Non-pigmented ciliary epithelial cell (primary cell): Measurements from ENCODE around the gene DPF1.

Experiments
- DNase-seq: peaks from one replicate; pipeline ENCODE4 v3.0.0-alpha.2; 2010; ENCODE audit warnings: low read depth

The DPF1 gene

GRCh38 chr19:38197937-38198704 lies 25.9 kb downstream of the DPF1 start:
- DNase-seq, result no peak

GRCh38 chr19:38196948-38197656 lies 26.9 kb downstream of the DPF1 start:
- DNase-seq, result no peak

- DNase-seq, result no peak
Measured at GRCh38 chr19:38196245-38196837, 27.7 kb downstream of the DPF1 start.

- no peak for DNase-seq
Measured at GRCh38 chr19:38195237-38195636, 28.8 kb downstream of the DPF1 start.

- no peak for DNase-seq
Measured at GRCh38 chr19:38194061-38194701, 29.8 kb downstream of the DPF1 start.

- no peak for DNase-seq
Measured at GRCh38 chr19:38193445-38193844, 30.6 kb downstream of the DPF1 start.

- no peak for DNase-seq
Measured at GRCh38 chr19:38191747-38192146, 32.3 kb downstream of the DPF1 start.

- DNase-seq, result no peak
Measured at GRCh38 chr19:38190793-38191192, 33.2 kb downstream of the DPF1 start.

- no peak for DNase-seq
Measured at GRCh38 chr19:38190061-38190460, 34.0 kb downstream of the DPF1 start.

GRCh38 chr19:38185562-38185961 lies 38.5 kb downstream of the DPF1 start:
- DNase-seq, result no peak

GRCh38 chr19:38184815-38185214 lies 39.2 kb downstream of the DPF1 start:
- no peak for DNase-seq

- DNase-seq, result no peak
Measured at GRCh38 chr19:38183251-38183897, 40.6 kb downstream of the DPF1 start.

GRCh38 chr19:38182536-38183210 lies 41.3 kb downstream of the DPF1 start:
- no peak for DNase-seq

- no peak for DNase-seq
Measured at GRCh38 chr19:38180071-38180470, 44.0 kb downstream of the DPF1 start.

- no peak for DNase-seq
Measured at GRCh38 chr19:38175422-38175821, 48.6 kb downstream of the DPF1 start.

- DNase-seq, result no peak
Measured at GRCh38 chr19:38173291-38174041, 50.6 kb downstream of the DPF1 start.

- no peak for DNase-seq
Measured at GRCh38 chr19:38172001-38172400, 52.0 kb downstream of the DPF1 start.

GRCh38 chr19:38170334-38170733 lies 53.7 kb downstream of the DPF1 start:
- no peak for DNase-seq

- no peak for DNase-seq
Measured at GRCh38 chr19:38168637-38169036, 55.4 kb downstream of the DPF1 start.

- DNase-seq, result no peak
Measured at GRCh38 chr19:38165335-38165734, 58.7 kb downstream of the DPF1 start.

GRCh38 chr19:38164526-38164925 lies 59.5 kb downstream of the DPF1 start:
- no peak for DNase-seq
